ENCODE data around the gene PCDHB16.
"Not testable (repeated sequence)": the region's sequence is repeated elsewhere in the genome, so short reads cannot be mapped to it uniquely, and the experiment has no call there.

- TF ChIP-seq RFX1 (IDR thresholded peaks at IDR 0.05); AKNA (CRISPR knock-in tag; IDR thresholded peaks at IDR 0.05; ENCODE audit: borderline replicate concordance); TFE3 (CRISPR knock-in tag; IDR thresholded peaks at IDR 0.05); MXI1 (IDR thresholded peaks at IDR 0.05; ENCODE audit: borderline replicate concordance, low read depth, low read length); ATF2 (CRISPR knock-in tag; IDR thresholded peaks at IDR 0.05); REST (IDR thresholded peaks at IDR 0.05; ENCODE audit: borderline replicate concordance in 1 of 2, low read depth in 1 of 2, low read length in 2 of 2); ZNF614 (CRISPR knock-in tag; IDR thresholded peaks at IDR 0.05; ENCODE audit: borderline replicate concordance): not testable (repeated sequence)
Observed at GRCh38 chr5:141184117-141184855, 2.1 kb downstream of the PCDHB16 start.

All from HepG2 (cell line).